Astrocyte of the hippocampus (primary cell): ENCODE results near the gene MTHFD2L.
A peak's percentile ranks its signal among the peaks of the same experiment; 100 is the strongest.

Experiments used
- DNase-seq: peaks from one replicate; pipeline ENCODE4 v3.0.0; 2011; ENCODE audit warnings: low read depth, low spot score

Gene MTHFD2L

DNA sequence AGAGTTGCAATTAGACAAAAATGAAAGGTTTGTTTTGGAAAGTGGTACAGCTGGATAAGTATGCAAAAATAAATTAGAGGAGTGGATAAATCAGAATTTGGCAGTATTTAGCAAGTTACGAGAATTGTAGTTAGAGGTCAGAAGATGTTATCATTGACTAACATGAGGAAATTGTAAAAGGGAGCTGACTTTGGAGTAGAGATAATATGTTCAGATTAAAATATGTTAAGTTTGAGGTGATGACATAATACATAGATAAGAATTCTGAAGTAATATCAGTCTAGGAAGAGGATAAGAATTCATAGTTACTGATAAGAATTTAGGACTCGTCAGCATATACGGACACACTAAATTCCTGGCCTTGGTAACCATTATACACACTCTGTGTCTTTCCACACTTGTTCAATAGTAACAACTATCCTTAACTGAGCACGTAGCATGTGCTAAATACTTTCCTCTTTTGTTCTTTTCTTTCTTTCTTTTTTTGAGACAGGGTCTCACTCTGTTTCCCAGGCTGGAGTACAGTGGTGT, 146.2 kb downstream of the MTHFD2L start:
- no peak for DNase-seq

GRCh38 chr4:74305000-74305399, 147.1 kb downstream of the MTHFD2L start:
- DNase-seq: no peak

DNA sequence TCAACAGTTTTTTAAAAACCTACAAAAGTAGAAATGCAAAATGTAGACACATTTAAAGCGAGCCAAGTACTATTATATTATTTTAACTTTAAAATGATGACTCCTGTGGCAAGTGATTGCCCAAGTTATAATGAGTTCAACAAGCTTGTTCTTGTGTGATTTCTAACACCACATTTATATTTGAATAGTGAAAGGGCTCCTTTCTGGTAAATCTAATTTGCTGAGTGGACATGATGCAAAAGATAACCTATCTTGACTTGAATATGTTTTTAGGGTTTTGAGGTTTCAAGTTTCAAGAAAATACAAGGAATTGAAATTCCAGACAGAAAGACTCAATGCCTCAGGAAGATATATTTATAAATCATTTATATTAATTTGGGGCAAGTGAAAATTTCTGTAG, 149.3 kb downstream of the MTHFD2L start:
- DNase-seq: no peak

- DNase-seq: no peak
Observed at GRCh38 chr4:74308215-74308614, 150.3 kb downstream of the MTHFD2L start, which contains the start of gene EPGN. Gene EPGN, plus strand, starts transcription at chr4:74308470. Its CDS starts 64 bp downstream, at chr4:74308534.

DNA sequence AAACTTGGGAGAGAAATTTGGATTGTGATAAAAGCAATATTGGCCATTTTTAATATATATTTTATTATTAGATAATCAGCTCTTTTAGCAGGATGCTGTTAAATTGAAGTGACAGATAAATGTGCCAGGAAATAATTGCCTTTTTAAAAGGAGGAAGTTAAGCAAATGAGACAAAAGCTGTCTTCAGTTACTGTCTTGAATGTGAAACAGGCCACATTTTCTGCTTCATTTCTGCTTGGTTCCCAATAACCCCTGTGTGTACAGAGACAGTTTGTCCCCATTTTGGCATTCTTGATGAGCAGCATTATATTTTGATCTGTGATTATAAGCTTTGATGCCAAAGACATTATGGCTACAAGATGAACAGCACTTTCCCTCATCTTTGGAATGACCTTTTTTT, 151.3 kb downstream of the MTHFD2L start:
- DNase-seq: no peak

- DNase-seq: peak; percentile 79
Observed at GRCh38 chr4:74311696-74312313, 153.9 kb downstream of the MTHFD2L start.

DNA sequence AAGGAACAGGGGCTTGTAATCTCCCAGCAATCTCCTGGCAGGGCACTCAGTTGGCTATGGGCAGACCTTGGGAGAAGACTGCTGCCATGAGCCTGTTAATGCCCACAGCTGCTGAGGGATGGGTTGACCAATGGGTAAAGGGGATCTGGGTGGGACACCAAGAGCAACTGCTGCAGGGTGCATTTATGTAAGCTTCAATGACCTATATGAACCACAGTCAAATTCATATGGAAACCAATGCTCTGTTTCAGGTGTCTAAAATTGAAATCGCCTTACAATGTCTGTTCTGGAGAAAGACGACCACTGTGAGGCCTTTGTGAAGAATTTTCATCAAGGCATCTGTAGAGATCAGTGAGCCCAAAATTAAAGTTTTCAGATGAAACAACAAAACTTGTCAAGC, 156.4 kb downstream of the MTHFD2L start:
- DNase-seq: no peak

- DNase-seq: no peak
Observed at GRCh38 chr4:74314944-74315343, 157.0 kb downstream of the MTHFD2L start.

DNA sequence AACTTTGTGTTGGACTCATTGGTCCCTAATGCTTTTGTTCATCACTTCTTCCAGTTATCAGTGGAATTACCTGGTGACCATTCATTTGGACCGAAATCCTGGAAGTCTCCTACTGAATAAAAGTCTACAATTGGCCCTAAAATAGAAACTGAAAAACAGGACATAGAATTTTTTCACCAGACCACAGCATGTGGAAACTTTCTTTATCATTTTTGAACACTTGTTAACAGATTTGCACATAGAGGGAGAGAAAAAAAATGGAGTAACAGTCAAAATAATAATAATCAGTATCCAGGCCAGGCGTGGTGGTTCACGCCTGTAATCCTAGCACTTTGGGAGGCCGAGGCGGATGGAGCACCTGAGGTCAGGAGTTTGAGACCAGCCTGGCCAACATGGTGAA, 157.5 kb downstream of the MTHFD2L start:
- no peak for DNase-seq

- no peak for DNase-seq
Observed at GRCh38 chr4:74316397-74316796, 158.5 kb downstream of the MTHFD2L start.

DNA sequence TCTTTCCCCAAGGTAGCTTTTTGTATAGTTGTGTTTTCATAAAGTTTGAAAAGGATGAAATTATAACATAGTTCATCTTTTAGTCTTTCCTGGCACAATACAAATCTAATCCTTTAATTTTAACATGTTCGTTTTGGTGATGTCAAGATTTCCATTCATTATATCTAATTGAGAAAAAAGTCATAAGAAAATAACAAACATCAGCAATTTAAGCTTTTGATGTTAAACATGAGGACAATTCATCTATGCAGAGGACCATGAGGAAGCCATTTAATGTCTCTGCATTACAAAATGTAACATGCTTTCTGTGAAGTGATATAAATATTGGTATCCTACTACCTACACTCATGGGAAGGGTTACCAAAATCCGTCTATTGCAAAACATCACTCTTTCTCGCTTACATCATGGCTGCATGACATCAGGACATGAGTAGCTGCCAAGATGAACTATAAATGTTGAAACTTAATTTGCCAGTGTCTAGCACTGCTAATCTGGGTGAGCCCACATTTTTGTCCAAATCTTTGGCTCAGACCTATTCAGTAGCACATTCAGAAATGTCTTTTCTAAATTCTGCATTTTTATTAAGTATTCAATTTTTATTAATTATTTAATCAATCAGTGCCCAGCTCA, 159.8 kb downstream of the MTHFD2L start:
- no peak for DNase-seq

DNA sequence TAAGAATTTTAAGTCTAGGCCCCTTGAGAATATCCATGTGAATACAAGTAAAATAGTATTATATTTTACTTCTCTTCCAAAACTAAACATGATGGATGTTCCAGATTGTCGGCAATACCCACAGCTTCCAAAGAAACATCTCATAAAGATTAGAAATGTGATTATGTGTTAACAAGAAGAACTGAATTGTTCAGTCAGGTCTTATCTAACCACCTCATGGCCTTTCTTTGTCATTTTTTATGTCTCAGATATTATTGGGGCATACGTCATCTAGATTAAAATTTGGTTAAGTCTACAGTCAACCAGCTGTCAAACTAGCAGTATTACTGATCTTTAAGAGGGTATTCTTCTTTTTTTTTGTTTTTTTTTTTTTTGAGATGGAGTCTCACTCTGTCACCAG, 160.4 kb downstream of the MTHFD2L start:
- DNase-seq: no peak

DNA sequence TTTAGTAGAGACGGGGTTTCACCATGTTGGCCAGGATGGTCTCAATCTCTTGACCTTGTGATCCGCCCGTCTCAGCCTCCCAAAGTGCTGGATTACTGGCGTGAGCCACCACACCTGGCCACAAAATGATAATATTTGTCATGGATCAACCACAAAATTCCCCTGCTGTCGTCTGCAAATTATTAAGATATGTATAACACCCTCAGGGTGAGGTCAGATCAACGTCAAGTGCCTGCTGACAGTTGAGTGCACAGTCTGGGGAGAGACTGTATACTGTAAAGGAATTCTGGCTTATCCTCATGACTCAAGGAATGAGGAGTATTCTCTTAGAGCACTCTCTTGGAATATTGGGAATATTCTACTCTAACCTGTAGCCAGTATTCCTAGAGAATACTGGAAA, 161.6 kb downstream of the MTHFD2L start:
- no peak for DNase-seq

DNA sequence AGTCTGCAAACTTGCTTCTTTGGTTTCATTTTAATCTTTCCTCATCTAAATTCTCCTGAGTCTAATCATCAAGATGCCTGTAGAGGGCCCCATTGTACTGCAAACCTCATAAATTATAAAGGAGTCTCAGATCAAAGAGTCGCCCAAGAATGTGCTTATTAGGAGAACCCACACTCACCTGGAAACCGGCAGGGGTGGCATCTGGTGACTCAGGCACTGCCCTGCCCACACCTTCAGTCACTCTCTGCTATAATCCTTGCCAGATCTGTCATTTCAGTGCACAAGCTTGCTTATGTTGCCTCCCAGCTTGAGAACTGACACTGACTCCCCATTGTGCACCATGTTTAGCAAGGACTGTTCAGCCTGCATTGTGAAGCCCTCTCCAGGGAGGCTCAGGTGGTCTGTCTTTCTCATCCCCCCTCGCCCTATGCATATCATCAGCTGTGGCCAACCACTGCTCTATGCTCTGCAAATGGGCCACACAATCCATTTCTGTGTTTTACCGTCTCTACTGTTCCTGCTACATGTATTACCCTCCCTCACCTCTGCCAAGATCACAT, 162.7 kb downstream of the MTHFD2L start:
- peak; percentile 73 for DNase-seq

GRCh38 chr4:74322301-74322700, 164.4 kb downstream of the MTHFD2L start:
- DNase-seq: no peak

DNA sequence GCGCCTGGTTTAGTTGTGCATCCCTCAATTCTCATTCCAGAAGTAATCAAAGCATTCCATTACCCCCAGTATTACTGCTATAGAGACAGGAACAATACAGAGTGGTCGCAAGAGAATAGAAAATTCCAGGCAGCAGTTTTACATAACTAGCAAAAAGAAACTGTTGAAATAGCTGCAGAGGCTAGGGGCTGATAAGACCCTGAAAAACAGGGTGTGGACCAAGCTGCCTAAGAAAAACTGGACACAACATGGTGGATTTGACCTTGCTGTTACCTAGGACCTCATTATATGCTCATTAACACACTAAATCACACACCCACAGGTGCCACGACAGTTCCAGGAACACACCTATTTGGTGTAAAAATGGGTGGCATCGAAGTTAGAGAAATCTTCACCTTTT, 165.7 kb downstream of the MTHFD2L start:
- DNase-seq: no peak

- no peak for DNase-seq
Observed at GRCh38 chr4:74324262-74324661, 166.3 kb downstream of the MTHFD2L start.

GRCh38 chr4:74325886-74326285, 168.0 kb downstream of the MTHFD2L start:
- no peak for DNase-seq

DNA sequence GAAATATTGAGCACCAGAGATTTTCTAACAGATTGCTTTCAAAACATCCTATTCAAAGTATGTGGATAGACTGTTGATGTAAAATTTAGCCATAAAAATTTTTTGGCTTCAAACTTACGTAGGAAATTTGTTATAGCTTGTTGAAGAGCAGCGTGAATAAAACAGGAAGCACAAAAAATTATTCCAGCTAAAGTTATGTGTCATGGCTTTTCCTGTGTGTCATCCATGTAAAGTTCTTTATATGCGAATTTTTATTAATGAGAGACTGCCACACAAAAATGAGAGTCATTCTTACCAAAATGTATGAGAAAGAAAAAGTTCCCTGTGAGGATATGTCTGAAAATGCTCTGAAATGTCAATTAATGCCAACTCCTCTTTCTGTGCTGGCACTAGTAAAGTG, 169.8 kb downstream of the MTHFD2L start:
- DNase-seq: no peak

DNA sequence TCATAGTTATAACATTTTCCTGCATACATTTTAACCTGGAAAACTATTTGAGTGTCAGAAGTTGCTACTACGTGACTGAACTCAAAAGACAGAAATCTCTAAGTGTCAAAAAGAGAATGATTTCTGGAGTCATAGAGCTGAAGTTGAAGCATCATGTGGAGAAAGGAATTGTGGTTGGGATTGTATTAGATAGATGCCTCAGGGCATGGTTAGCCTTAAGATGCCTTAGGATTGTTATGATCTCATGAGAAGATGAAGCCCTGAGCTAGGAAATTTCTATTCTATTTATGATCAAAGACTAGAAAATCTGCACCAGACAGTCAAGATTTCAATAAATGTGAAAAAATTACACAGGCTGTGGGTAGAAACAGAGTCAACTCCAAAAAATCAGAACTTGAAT, 170.6 kb downstream of the MTHFD2L start:
- no peak for DNase-seq

DNA sequence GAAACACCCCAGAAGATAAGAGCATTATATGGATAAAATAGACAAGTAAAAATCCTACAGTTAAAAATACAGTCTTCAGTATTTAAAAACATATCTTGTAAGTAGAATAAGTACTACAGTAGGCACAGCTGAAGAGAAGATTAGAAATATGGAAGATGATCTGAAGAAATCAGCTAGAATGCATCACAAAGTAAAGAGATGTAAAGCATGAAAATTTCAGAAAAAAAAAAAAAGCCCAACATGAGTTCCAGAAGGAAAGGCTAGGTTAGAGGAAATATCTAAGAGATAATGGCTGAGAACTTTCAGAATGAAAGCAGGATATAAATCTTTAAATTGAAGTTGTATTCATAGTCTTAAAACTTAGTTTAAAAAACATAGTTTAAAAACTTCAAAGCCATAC, 171.4 kb downstream of the MTHFD2L start:
- DNase-seq: no peak

DNA sequence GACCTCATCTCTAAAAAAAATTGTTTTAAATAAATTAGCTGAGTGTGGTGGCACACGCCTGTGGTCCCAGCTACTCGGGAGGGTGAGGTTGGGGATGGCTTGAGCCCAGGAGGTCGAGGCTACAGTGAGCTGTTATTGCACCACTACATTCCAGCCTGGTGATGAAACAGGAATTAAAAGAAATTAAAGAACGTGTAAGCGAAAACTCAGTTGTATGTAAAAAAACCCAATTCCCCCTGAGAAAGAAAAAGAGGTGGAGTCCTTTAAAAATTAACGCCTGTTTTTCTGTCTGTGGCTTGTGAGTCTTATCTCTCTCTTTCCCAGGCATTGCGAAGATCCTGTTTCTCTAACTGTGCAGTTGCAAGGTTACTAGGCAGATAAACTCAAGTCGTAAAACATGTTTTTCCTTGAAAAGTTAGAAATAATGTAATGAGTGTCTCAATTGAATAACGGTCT, 172.4 kb downstream of the MTHFD2L start:
- DNase-seq: no peak

DNA sequence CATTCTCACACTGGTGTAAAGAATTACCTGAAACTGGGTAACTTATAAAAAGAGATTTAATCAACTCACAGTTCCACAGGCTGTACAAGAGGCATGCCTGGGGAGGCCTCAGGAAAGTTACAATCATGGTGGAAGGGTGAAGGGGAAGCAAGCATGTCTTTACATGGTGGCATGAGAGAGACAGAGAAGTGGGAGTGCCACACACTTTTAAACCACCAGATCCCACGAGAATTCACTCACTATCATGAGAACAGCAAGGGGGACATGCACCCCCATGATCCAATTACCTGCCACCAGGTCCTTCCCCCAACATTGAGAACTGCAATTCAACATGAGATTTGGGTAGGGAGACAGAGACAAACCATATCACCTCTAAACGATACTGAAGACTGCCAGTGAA, 173.3 kb downstream of the MTHFD2L start:
- no peak for DNase-seq
